HG03520 (cell line): ENCODE results near the gene DRD2.

Experiments
- ATAC-seq: cut with Tn5 transposase; IDR thresholded peaks from one replicate; pipeline ENCODE4 v1.9.1; 2021; ENCODE audit warnings: mild to moderate bottlenecking, moderate library complexity; ENCODE audit not compliant: unreplicated experiment

The DRD2 gene

GRCh38 chr11:113447621-113448315 lies 27.4 kb downstream of the DRD2 start:
- ATAC-seq = no peak

- ATAC-seq = no peak
Measured at GRCh38 chr11:113446938-113447337, 28.3 kb downstream of the DRD2 start.

GRCh38 chr11:113446112-113446511 lies 29.1 kb downstream of the DRD2 start:
- peak; percentile 86 for ATAC-seq

DNA sequence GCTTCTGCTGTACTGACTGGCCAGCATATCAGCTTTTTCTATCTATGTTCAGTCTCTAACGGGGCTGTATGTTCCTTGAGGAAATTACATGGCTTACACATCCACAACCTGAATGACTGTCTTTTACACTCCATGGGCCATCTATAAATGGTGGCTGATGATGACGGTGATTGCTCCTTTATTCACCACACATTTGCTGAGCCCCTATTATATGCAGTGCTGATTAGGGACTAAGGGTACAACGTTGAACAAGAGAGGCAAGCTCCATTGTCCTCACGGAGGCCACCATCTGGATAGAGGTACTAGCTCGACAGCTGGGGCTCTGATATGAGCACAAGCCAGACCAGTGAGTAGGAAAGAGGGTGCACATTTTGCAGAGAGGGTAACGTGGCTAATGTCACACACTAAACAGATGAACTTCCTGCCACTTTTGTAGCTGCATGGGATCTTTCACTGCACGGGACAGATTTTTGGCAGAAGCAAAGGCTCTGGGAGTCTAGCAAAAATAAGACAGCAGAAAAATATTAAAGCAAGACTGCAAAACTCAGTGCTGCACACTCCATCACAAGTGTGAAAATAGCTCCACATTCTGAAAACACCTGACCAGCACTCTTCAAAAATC lies 30.6 kb downstream of the DRD2 start:
- ATAC-seq = no peak

DNA sequence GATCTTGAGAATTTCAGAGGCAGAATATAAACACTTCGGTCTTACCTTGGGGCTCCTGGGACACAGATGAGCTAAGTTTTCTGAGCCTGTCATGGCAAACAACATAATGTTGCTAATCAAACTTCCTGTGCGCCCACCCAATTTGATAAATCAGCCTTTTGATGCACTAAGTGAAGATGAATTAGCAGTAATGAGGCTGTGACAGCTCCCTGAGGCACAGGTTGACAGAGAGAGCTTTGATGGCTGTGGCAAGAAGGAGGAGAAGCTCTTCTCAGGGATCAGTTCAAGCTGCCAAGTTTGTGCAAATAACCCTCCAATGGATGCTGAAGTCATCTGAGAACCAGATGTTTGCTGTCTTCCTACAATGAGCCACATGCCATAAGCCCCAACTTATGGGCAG lies 34.4 kb downstream of the DRD2 start:
- ATAC-seq = no peak

DNA sequence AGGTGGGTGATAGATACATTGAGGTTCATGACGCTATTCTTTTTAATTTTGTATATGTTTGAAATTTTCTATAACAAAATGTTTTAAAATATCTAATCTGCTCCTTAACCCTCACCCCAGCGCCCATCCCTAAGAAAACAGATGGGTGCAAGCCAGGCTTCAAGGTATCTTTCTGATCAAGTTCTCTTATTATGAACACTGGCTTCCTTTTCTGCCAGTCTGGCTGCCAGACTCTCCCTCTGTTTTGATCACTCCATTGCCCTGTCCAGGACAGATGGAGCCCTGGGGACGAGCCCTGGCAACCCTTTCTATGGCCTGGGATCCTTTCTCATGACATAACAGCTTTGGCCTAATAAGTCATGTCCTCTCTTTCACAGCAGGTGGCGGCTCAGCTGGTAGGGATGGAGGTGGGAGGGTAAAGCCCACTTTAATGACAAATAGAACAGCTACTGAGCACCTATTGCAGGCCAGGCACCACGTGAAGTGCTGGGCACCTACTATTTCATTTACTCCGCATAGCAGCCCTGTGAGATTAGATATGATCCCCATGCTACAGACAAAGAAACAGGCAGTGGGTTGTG lies 38.4 kb downstream of the DRD2 start:
- ATAC-seq = no peak

DNA sequence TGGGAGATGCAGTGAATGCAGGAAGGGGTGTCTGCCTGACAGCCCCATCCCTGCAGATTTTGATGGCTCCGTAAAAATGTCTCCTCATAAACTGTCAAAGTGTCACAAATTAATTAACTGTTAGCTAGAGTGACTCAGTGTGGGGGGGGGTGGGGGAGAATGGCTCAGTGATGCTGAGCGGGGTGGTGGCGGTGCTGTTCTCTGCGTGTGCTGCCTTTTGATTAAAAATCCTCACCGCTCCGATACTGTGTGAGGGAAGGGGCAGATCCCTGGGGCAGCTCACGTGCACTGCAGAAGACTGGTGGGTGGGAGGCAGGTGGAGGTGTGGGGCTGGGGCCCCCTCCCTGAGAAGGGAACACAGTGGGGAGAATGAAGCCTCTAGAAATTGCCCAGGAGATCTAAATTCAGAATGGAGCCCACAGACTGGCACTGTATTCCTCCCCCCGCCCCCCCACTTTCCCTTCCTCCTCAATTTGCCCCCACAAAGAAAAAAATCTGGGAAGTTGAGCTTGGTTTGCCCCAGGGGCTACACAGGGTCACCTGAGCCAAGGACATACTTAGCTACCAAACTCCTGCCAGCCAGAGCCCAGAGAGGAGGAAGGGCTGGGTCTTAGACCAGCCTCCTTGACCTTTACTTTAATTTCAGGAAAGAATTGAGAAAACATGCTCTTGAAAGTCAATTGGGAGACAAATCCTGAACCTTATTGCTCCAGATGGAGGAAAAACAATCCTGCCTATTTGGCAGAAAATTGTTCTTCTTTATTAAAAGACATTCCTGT lies 39.8 kb downstream of the DRD2 start:
- no peak for ATAC-seq

DNA sequence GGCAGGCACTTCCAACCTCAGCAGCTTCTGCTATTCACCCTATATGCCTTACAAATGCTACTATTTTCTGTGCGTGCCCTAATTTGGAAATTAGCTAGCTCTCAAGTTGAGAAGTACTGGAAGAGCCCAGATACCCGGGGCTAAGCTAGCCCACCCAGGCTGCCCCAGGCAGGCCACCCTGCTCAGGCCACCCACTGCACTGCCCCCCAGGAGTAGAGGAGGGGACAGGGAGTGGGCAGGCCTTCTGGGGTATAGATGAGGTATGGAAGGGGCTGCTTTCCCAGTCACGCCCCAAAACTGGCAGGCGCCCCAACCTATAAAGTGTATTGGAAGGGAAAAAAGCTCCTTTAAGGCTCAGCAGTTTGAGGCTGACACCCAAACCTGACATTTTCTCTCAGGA lies 43.5 kb downstream of the DRD2 start:
- ATAC-seq = no peak

DNA sequence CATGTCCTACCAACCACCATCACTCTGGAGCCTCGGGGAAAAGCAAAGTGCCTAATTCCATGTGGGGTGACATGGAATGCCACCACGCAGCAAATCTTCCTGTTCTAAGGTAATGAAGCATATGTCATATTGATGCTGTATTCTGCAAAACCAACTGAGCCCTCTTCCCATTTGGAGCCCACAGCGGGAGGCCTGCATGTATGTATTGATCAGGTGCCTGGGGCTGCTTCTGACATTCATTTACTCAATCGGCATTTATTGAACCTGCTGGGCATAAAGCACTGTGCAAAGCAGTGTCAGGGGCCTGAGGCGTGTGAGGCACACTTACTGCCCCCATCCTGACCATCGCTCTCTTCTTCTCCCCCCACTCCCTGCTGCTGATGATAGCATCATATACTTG lies 48.5 kb downstream of the DRD2 start:
- no peak for ATAC-seq

GRCh38 chr11:113420808-113421207 lies 54.4 kb downstream of the DRD2 start:
- ATAC-seq = no peak

DNA sequence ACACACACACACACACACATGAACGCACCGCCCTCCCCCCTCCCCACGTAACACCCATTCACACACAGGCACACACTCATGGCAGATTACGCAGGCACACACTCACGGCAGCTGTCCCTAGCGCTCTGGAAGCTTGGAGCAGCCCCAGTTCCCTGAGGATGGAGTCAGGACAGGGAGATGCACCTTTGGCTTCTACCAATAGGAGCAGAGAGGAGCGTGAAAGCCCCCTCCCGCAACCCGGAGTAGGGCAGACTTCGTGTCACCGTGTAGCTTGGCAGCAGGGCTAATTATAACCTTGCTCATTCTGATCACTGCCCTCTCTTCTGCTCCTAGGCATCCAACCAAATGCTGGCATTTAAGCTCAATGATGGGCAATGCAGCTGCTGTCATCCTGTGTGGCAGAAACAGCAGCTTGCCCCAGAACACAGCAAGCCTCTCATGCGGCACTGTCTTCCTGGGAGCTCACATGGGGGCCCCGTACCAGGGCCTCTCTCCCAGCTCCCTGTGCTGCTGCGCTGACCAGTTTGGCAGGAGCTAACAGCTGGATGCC lies 55.7 kb downstream of the DRD2 start:
- ATAC-seq = no peak

DNA sequence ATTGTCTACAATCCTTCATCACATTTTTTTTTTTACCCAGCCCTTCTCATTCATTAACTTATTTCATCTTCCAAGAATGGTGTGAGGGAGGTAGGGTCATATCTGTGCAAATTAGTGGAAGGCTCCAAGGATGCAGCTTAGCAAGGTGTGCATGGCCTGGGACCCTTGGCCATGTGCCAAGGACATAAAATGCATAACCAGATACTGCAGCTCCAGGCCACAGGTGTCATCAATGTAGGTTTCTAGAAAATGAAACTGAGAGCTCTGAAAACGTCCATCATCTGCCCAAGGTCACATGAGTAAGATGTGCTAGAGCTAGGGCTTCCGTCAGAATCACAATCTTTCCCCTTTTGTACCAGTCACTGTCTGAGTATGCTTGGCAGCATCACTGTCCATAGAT lies 57.8 kb downstream of the DRD2 start:
- no peak for ATAC-seq

- no peak for ATAC-seq
Measured at GRCh38 chr11:113415343-113415742, 59.9 kb downstream of the DRD2 start.

- no peak for ATAC-seq
Measured at GRCh38 chr11:113412675-113413074, 62.5 kb downstream of the DRD2 start.

DNA sequence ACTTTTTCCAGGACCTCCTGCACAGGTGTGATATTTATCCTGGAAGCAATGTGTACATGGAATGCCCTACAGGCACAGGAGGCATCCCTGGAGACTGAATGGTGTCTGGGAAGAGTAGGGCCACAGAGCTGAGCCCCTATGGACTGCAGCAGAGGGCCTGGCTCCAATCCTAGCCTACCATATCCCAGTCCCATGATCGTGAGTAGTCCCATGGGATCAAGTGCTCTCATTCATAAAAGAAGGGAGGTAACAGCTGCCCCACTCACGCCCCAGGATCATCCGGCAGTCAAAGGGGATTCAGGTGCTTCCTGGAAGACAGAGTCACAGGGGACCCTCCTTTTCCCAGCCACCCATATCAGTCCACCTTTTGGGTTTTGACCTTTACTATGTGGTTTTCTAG lies 63.7 kb downstream of the DRD2 start:
- ATAC-seq = no peak

DNA sequence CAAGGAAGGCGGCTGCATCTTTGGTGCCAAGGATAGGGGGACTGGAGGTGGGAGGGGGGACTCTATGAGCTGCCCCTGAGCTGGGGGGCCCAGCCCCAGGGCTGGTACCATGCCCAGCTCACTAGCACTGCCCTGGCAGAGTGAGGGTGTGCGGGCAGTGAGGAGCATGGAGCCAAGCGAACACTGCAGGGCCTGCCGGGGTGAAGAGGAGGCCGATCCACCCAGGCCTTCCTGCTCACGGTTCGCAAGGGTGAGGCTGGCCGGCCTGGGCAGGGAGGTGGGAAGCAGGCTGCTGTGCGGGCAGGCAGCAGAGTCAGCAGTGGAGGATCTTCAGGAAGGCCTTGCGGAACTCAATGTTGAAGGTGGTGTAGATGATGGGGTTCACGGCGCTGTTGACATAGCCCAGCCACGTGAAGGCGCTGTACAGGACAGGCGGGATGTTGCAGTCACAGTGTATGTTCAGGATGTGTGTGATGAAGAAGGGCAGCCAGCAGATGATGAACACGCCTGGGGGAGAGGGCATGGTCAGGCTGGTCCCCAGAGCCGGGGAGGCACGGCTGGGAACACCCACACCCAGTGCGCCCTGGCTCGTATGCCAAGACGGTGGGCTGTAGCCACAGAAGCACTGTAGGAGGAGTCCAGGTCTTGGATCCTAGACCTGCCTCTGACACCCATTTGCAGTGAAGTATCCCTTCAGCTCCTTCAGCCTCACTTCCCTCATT lies 64.6 kb downstream of the DRD2 start:
- ATAC-seq = no peak

GRCh38 chr11:113409526-113409925 lies 65.7 kb downstream of the DRD2 start:
- no peak for ATAC-seq

- no peak for ATAC-seq
Measured at GRCh38 chr11:113408887-113409286, 66.3 kb downstream of the DRD2 start.

- no peak for ATAC-seq
Measured at GRCh38 chr11:113408206-113408605, 67.0 kb downstream of the DRD2 start.

GRCh38 chr11:113407163-113407562 lies 68.0 kb downstream of the DRD2 start:
- no peak for ATAC-seq
